ENCODE measurements around the gene HOXD9. TPM values are rescaled to one million over a fixed set of nuclear protein-coding genes. Genes with fewer than 3 reads are reported as not detected.

HOXD9 gene
- total RNA-seq, 1 donor from 2014 or later, result not detected

DNA sequence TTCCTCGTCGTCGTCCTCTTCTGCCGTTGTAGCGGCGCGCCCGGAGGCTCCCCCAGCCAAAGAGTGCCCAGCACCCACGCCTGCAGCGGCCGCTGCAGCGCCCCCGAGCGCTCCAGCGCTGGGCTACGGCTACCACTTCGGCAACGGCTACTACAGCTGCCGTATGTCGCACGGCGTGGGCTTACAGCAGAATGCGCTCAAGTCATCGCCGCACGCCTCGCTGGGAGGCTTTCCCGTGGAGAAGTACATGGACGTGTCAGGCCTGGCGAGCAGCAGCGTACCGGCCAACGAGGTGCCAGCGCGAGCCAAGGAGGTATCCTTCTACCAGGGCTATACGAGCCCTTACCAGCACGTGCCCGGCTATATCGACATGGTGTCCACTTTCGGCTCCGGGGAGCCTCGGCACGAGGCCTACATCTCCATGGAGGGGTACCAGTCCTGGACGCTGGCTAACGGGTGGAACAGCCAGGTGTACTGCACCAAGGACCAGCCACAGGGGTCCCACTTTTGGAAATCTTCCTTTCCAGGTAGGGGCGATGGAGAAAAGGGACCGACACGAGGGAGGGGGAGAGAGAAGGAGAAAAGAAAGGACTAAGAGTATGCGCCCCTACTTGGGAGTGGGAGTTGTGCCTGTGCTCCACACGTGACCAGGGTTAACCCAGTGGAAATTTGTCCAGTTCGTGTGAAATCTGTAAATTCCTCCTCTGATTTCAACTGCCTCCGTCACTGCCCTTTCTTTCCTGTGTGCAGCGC, 29.2 kb upstream of the HOXD9 start:
- Histone ChIP-seq H3K4me3 (peak overlapping the region; percentile 52), H3K36me3 (no peaks in the 10 kb centered on the region), H3K9ac (no peak overlapping the region), H3K4me1 (no peaks in the 10 kb centered on the region), H4K20me1 (ENCODE audit: low read depth) (peaks cover 93% of the 10 kb centered on the region), H3K9me3 (ENCODE audit: low read depth) (no peaks in the 10 kb centered on the region), H3K79me2 (ENCODE audit: low read depth) (no peaks in the 10 kb centered on the region), H3F3A (ENCODE audit: low read depth) (no peaks in the 10 kb centered on the region), H3K27me3 (peaks cover 100% of the 10 kb centered on the region), H2AFZ (replicated peaks) (peak overlapping the region; percentile 64), H3K4me2 (peak overlapping the region; percentile 80), H3K27ac (no peak overlapping the region)
- peaks cover 90% of the 10 kb centered on the region for H3K27me3 Mint-ChIP-seq (ENCODE audit: insufficient read depth, low read depth)
- peak overlapping the region; percentile 72 for H3K4me3 Mint-ChIP-seq
- no peak overlapping the region for H3K27ac Mint-ChIP-seq
- peak; percentile 71 for DNase-seq (ENCODE audit: low spot score)
- H3K9me3 Mint-ChIP-seq, result peaks cover 6% of the 10 kb centered on the region
- TF ChIP-seq, protein P1, sequence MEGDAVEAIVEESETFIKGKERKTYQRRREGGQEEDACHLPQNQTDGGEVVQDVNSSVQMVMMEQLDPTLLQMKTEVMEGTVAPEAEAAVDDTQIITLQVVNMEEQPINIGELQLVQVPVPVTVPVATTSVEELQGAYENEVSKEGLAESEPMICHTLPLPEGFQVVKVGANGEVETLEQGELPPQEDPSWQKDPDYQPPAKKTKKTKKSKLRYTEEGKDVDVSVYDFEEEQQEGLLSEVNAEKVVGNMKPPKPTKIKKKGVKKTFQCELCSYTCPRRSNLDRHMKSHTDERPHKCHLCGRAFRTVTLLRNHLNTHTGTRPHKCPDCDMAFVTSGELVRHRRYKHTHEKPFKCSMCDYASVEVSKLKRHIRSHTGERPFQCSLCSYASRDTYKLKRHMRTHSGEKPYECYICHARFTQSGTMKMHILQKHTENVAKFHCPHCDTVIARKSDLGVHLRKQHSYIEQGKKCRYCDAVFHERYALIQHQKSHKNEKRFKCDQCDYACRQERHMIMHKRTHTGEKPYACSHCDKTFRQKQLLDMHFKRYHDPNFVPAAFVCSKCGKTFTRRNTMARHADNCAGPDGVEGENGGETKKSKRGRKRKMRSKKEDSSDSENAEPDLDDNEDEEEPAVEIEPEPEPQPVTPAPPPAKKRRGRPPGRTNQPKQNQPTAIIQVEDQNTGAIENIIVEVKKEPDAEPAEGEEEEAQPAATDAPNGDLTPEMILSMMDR (IDR thresholded peaks at IDR 0.05), result peak; percentile 35
- TF ChIP-seq EZH2 (IDR thresholded peaks at IDR 0.05) (peak; percentile 98), EZH2phosphoT487 (IDR thresholded peaks at IDR 0.05) (peak; percentile 90)
- H3K4me1 Mint-ChIP-seq, result peaks cover 10% of the 10 kb centered on the region
- no peaks in the 10 kb centered on the region for H3K36me3 Mint-ChIP-seq

DNA sequence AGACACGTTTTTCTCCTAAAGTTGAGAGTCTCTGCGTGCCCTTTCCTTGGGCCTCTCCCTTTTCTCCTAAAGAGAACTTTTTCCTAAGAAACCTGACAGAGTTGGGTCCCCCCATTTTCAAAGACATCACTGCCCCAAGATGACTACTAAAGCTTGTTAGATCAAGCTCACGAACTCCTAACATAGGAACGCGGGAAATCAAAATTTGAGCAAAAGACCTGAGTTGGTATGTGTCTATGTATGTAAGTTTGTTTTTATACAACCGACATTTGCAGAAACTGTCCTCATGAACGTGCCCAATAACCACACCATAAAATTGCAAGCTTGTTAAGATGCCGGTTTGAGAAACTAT, 28.6 kb upstream of the HOXD9 start:
- H3K27ac ChIP-seq, result no peak overlapping the region
- no peaks in the 10 kb centered on the region for H3K36me3 Mint-ChIP-seq
- no peaks in the 10 kb centered on the region for H3K4me1 ChIP-seq
- H3K4me3 ChIP-seq, result no peak overlapping the region
- no peak for DNase-seq (ENCODE audit: low spot score)
- peaks cover 10% of the 10 kb centered on the region for H3K4me1 Mint-ChIP-seq
- peaks cover 94% of the 10 kb centered on the region for H4K20me1 ChIP-seq (ENCODE audit: low read depth)
- TF ChIP-seq, protein P1 (IDR thresholded peaks at IDR 0.05), result no peak
- TF ChIP-seq EZH2phosphoT487 (IDR thresholded peaks at IDR 0.05) (no peak), EZH2 (IDR thresholded peaks at IDR 0.05) (peak; percentile 87)
- H3F3A ChIP-seq (ENCODE audit: low read depth), result no peaks in the 10 kb centered on the region
- peak overlapping the region; percentile 7 for H3K4me3 Mint-ChIP-seq
- H3K9me3 ChIP-seq (ENCODE audit: low read depth), result no peaks in the 10 kb centered on the region
- peaks cover 90% of the 10 kb centered on the region for H3K27me3 Mint-ChIP-seq (ENCODE audit: insufficient read depth, low read depth)
- no peak overlapping the region for H2AFZ ChIP-seq (replicated peaks)
- H3K79me2 ChIP-seq (ENCODE audit: low read depth), result no peaks in the 10 kb centered on the region
- peaks cover 6% of the 10 kb centered on the region for H3K9me3 Mint-ChIP-seq
- H3K9ac ChIP-seq, result no peak overlapping the region
- peaks cover 100% of the 10 kb centered on the region for H3K27me3 ChIP-seq
- H3K4me2 ChIP-seq, result no peak overlapping the region
- H3K36me3 ChIP-seq, result no peaks in the 10 kb centered on the region
- H3K27ac Mint-ChIP-seq, result no peak overlapping the region

DNA sequence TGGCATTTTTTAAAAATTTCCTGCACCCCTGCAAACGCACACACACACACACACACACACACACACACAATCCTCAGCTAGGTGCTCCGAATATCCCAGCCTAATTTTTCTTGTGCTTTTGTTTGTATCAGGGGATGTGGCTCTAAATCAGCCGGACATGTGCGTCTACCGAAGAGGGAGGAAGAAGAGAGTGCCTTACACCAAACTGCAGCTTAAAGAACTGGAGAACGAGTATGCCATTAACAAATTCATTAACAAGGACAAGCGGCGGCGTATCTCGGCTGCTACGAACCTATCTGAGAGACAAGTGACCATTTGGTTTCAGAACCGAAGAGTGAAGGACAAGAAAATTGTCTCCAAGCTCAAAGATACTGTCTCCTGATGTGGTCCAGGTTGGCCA, 28.2 kb upstream of the HOXD9 start:
- Histone ChIP-seq H3K27ac (no peak overlapping the region), H3K4me2 (no peak overlapping the region), H3K9ac (no peak overlapping the region), H3K4me3 (no peak overlapping the region), H4K20me1 (ENCODE audit: low read depth) (peaks cover 94% of the 10 kb centered on the region), H3K36me3 (no peaks in the 10 kb centered on the region), H3F3A (ENCODE audit: low read depth) (no peaks in the 10 kb centered on the region), H3K4me1 (no peaks in the 10 kb centered on the region), H3K27me3 (peaks cover 100% of the 10 kb centered on the region), H2AFZ (replicated peaks) (no peak overlapping the region), H3K9me3 (ENCODE audit: low read depth) (no peaks in the 10 kb centered on the region), H3K79me2 (ENCODE audit: low read depth) (no peaks in the 10 kb centered on the region)
- peaks cover 6% of the 10 kb centered on the region for H3K9me3 Mint-ChIP-seq
- H3K27me3 Mint-ChIP-seq (ENCODE audit: insufficient read depth, low read depth), result peaks cover 90% of the 10 kb centered on the region
- H3K36me3 Mint-ChIP-seq, result no peaks in the 10 kb centered on the region
- TF ChIP-seq, protein P1 (IDR thresholded peaks at IDR 0.05), result no peak
- TF ChIP-seq EZH2 (IDR thresholded peaks at IDR 0.05) (no peak), EZH2phosphoT487 (IDR thresholded peaks at IDR 0.05) (no peak)
- no peak overlapping the region for H3K27ac Mint-ChIP-seq
- no peak overlapping the region for H3K4me3 Mint-ChIP-seq
- H3K4me1 Mint-ChIP-seq, result peaks cover 10% of the 10 kb centered on the region
- DNase-seq (ENCODE audit: low spot score), result no peak

Measured in neural progenitor cell (in vitro differentiated cells).